Ishikawa (cell line): ENCODE data around the gene OR4N2.

Source experiments
- EGR1 ChIP-seq: IDR thresholded peaks from 2 replicates; pipeline ENCODE4 v1.6.1; 2012
- EP300 ChIP-seq: IDR thresholded peaks from 2 replicates; pipeline ENCODE4 v1.6.1; 2012; ENCODE audit warnings: borderline replicate concordance
- FOXM1 ChIP-seq: IDR thresholded peaks from 2 replicates; pipeline ENCODE4 v1.6.1; 2012; ENCODE audit warnings: low read depth, borderline replicate concordance
- NFIC ChIP-seq: IDR thresholded peaks from 2 replicates; pipeline ENCODE4 v1.6.1; 2012
- TAF1 ChIP-seq: IDR thresholded peaks from 2 replicates; pipeline ENCODE4 v1.6.1; 2012; ENCODE audit warnings: low read depth, mild to moderate bottlenecking
- TCF12 ChIP-seq: IDR thresholded peaks from 2 replicates; pipeline ENCODE4 v1.6.1; 2012; ENCODE audit warnings: low read depth
- YY1 ChIP-seq: IDR thresholded peaks from 2 replicates; pipeline ENCODE4 v1.6.1; 2012; ENCODE audit warnings: low read depth
- ZBTB7A ChIP-seq: IDR thresholded peaks from 2 replicates; pipeline ENCODE4 v1.6.1; 2012; ENCODE audit warnings: low read depth
- TF ChIP-seq, protein P1 (sequence below): IDR thresholded peaks from 2 replicates; pipeline ENCODE4 v1.6.1; 2012; ENCODE audit warnings: low read depth, mild to moderate bottlenecking
- TF ChIP-seq, protein P2 (sequence below): IDR thresholded peaks from 2 replicates; pipeline ENCODE4 v1.6.1; 2012

DNA sequence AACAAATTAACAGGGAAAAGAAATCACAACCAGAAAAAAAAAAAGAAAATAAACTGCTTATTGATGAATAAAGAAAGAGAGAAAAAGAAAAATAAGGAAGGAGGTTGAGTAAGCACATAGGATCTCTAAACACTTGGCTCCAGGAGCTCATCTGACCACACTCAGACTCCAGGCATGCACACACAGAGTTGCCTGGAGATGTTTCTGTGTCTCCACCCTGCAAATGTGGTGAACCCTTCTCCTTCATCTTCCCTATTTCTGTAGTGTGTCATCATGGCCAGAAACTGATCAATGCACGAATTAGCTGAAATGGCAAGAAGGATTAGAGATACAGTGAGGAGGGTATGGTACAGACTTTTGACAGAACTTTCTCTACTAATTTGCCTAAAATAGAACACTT is 20.2 kb downstream of the OR4N2 start:
- TF ChIP-seq FOXM1 = no peak
- no peak for TF ChIP-seq EGR1
- TF ChIP-seq EP300 = no peak
- TF ChIP-seq ZBTB7A = no peak
- no peak for TF ChIP-seq TAF1
- TF ChIP-seq, protein P1, sequence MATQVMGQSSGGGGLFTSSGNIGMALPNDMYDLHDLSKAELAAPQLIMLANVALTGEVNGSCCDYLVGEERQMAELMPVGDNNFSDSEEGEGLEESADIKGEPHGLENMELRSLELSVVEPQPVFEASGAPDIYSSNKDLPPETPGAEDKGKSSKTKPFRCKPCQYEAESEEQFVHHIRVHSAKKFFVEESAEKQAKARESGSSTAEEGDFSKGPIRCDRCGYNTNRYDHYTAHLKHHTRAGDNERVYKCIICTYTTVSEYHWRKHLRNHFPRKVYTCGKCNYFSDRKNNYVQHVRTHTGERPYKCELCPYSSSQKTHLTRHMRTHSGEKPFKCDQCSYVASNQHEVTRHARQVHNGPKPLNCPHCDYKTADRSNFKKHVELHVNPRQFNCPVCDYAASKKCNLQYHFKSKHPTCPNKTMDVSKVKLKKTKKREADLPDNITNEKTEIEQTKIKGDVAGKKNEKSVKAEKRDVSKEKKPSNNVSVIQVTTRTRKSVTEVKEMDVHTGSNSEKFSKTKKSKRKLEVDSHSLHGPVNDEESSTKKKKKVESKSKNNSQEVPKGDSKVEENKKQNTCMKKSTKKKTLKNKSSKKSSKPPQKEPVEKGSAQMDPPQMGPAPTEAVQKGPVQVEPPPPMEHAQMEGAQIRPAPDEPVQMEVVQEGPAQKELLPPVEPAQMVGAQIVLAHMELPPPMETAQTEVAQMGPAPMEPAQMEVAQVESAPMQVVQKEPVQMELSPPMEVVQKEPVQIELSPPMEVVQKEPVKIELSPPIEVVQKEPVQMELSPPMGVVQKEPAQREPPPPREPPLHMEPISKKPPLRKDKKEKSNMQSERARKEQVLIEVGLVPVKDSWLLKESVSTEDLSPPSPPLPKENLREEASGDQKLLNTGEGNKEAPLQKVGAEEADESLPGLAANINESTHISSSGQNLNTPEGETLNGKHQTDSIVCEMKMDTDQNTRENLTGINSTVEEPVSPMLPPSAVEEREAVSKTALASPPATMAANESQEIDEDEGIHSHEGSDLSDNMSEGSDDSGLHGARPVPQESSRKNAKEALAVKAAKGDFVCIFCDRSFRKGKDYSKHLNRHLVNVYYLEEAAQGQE = no peak
- no peak for TF ChIP-seq YY1
- no peak for TF ChIP-seq NFIC
- no peak for TF ChIP-seq TCF12
- TF ChIP-seq, protein P2, sequence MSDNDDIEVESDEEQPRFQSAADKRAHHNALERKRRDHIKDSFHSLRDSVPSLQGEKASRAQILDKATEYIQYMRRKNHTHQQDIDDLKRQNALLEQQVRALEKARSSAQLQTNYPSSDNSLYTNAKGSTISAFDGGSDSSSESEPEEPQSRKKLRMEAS = no peak
